Epithelial cell of proximal tubule (primary cell): ENCODE measurements around the gene PLA2G4D. TPM values are rescaled to one million over a fixed set of nuclear protein-coding genes. Genes with fewer than 3 reads are reported as not detected.

Experiments used
- DNase-seq: peaks from one replicate; pipeline ENCODE4 v3.0.0-alpha.2; 2011; ENCODE audit warnings: low read depth
- H3K4me3 ChIP-seq: 2 replicates; pipeline ENCODE4 v1.5.1; 2011; ENCODE audit warnings: low read depth, mild to moderate bottlenecking, low read length
- total RNA-seq: library from RNA; depleted of rRNA; stranded (reverse); fragments of >200 nt; gene quantifications from 2 replicates; pipeline ENCODE4 v1.2.3, GENCODE V29; 2015
- TF ChIP-seq, protein P1 (sequence below): conservative IDR thresholded peaks from 2 replicates; pipeline ENCODE4 v1.5.1; 2012; ENCODE audit warnings: low read depth, mild to moderate bottlenecking, low read length

The PLA2G4D gene
- total RNA-seq, 1 donor from 2014 or later = not detected

DNA sequence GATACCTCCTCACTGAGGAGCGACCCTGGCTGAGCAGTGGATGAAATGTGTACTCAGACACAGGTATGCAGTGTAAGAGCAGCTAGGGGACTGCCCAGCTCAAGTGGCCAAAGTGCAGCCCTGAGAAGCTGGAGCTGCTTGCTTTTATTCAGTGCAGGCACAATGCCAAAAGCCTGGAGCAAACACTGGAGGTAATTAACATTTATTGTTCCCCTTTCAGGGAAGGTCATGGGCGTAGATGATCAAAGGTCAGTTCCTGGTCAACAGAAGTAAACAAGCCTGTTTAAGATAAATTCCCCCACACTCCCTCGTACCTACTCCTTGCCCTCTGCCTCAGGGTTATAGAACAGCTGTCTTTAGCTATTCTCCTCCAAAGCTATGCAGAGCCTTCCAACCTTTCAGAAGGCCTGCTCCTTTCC lies 44.6 kb upstream of the PLA2G4D start:
- no peak overlapping the region for H3K4me3 ChIP-seq
- no peak for DNase-seq
- TF ChIP-seq, protein P1, sequence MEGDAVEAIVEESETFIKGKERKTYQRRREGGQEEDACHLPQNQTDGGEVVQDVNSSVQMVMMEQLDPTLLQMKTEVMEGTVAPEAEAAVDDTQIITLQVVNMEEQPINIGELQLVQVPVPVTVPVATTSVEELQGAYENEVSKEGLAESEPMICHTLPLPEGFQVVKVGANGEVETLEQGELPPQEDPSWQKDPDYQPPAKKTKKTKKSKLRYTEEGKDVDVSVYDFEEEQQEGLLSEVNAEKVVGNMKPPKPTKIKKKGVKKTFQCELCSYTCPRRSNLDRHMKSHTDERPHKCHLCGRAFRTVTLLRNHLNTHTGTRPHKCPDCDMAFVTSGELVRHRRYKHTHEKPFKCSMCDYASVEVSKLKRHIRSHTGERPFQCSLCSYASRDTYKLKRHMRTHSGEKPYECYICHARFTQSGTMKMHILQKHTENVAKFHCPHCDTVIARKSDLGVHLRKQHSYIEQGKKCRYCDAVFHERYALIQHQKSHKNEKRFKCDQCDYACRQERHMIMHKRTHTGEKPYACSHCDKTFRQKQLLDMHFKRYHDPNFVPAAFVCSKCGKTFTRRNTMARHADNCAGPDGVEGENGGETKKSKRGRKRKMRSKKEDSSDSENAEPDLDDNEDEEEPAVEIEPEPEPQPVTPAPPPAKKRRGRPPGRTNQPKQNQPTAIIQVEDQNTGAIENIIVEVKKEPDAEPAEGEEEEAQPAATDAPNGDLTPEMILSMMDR = no peak

DNA sequence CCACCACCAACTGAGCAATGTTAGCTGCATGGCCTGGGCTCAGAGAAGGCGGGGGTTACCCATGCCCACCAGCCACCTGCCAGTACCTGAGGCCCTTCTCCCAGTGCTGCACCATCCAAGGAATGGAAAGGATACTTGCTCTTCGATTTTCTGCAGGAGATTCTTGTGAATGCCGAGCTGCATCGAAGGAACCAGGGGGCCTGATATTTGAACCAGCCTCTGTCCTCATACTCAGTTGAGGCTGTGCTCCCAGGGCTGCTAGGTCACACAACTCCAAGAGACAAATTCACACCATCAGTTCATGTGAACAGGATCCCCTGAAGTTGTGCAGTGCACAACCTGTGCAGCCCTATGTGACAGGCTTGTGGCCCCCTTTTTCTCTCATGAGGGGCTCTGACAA lies 44.0 kb upstream of the PLA2G4D start:
- DNase-seq = no peak
- TF ChIP-seq, protein P1 = no peak
- no peak overlapping the region for H3K4me3 ChIP-seq

DNA sequence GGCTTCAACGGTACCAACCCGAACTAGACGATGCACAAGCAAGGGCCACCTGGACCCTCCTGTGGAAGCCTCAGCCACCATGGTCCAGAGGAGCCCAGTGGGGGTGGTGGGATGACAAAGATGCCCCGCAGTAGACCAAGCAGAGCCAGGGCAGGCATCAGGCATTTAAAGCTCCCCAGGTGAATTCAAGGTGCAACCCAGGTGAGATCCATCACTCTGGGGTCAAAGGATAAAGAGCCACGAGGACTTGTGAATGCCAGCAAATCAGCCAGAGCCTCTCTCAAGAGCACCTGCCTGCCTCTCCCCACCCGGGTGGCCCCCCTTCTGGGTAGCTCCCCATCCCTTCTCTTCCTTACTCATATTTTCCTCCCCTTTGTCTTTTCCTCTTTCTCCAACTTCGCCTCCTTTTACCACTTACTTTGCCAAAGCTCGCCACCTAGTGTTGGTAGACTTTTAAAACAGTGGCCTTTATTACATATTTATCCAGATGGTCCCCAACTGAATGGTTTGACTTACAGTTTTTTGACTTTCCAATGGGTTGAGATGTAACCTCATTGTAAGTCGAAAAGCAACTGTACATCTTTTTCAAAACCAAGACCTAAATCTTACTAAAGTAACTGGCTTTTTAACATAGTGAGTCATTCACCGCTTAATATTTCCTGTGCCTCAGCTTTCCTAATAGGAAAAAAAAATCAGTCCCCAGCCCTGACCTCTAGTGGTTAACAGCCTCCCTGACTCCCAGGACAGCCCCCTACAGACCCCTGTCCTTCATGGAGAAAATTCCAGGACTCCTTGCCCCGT lies 43.3 kb upstream of the PLA2G4D start:
- TF ChIP-seq, protein P1 = peak; percentile 67
- no peak overlapping the region for H3K4me3 ChIP-seq
- DNase-seq = no peak

DNA sequence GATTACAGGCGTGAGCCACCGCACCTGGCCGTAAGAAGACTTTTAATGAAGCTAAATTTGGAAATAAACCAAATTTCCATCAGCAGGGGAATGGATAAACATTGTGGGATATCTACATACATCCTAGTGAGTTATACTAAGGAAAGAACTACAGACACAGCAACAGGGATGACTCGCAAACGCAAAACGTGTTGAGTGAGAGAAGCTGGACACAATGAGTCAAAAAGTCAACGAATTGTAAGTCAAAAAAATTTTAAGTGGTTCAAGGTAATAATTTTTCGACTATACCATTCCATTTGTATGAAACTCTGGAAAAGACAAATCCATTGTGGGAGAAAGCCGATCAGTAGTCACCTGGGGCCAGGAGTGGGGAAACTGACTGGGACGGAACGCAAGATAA lies 42.2 kb upstream of the PLA2G4D start:
- no peak overlapping the region for H3K4me3 ChIP-seq
- TF ChIP-seq, protein P1 = no peak

GRCh38 chr15:42135351-42135750 lies 41.0 kb upstream of the PLA2G4D start:
- no peak for DNase-seq
- TF ChIP-seq, protein P1 = no peak
- H3K4me3 ChIP-seq = no peak overlapping the region

More for the DNA sequence above, 42.2 kb upstream of the PLA2G4D start:
- DNase-seq = no peak

- no peak overlapping the region for H3K4me3 ChIP-seq
- TF ChIP-seq, protein P1 = no peak
- DNase-seq = peak; percentile 13
These were observed 40.4 kb upstream of the PLA2G4D start for GRCh38 chr15:42134617-42135245.
